H7 (cell line): ENCODE measurements around the gene CORO2B. TPM values are rescaled to one million over a fixed set of nuclear protein-coding genes. Genes with fewer than 3 reads are reported as not detected.
"Not testable (repeated sequence)": the region's sequence is repeated elsewhere in the genome, so short reads cannot be mapped to it uniquely, and the experiment has no call there.

Experiments used
- DNase-seq: peaks from one replicate; pipeline ENCODE4 v3.0.0; 2012
- H3K27me3 ChIP-seq: 2 replicates; pipeline ENCODE4 v1.6.0; 2011; ENCODE audit warnings: mild to moderate bottlenecking, low read length; ENCODE audit not compliant: control insufficient read depth, insufficient read depth
- H3K36me3 ChIP-seq: replicated peaks from 2 replicates; pipeline ENCODE4 v1.5.1; 2011; ENCODE audit warnings: low read length; ENCODE audit not compliant: control insufficient read depth, insufficient read depth
- H3K4me3 ChIP-seq: 2 replicates; pipeline ENCODE4 v1.5.1; 2011; ENCODE audit warnings: low read depth, mild to moderate bottlenecking, control low read depth, low read length, moderate library complexity; ENCODE audit not compliant: insufficient read depth
- total RNA-seq: library from RNA; depleted of rRNA; stranded (reverse); fragments of >200 nt; shearing (Covaris generic); gene quantifications from 2 replicates; pipeline ENCODE4 v1.2.3, GENCODE V29; 2014

The CORO2B gene
- total RNA-seq, 1 experiment from 2014 or later: 5.4 TPM

GRCh38 chr15:68730976-68731897, 152.4 kb downstream of the CORO2B start:
- H3K4me3 ChIP-seq: no peak overlapping the region
- H3K36me3 ChIP-seq: no peaks in the 10 kb centered on the region
- no peaks in the 10 kb centered on the region; the same call in none of the 2 replicates for H3K27me3 ChIP-seq
- no peak for DNase-seq

- no peak overlapping the region for H3K4me3 ChIP-seq
- DNase-seq: no peak
These were observed 153.7 kb downstream of the CORO2B start for GRCh38 chr15:68732451-68732850.

GRCh38 chr15:68733666-68734065, 154.9 kb downstream of the CORO2B start:
- H3K27me3 ChIP-seq: no peaks in the 10 kb centered on the region; the same call in 1 of the 2 replicates
- no peak for DNase-seq
- H3K36me3 ChIP-seq: no peaks in the 10 kb centered on the region
- H3K4me3 ChIP-seq: no peak overlapping the region

More at GRCh38 chr15:68732451-68732850, 153.7 kb downstream of the CORO2B start:
- H3K36me3 ChIP-seq: no peaks in the 10 kb centered on the region
- no peaks in the 10 kb centered on the region; the same call in 1 of the 2 replicates for H3K27me3 ChIP-seq

GRCh38 chr15:68734352-68734751, 155.6 kb downstream of the CORO2B start:
- no peak for DNase-seq
- H3K27me3 ChIP-seq: no peaks in the 10 kb centered on the region; the same call in 1 of the 2 replicates
- H3K4me3 ChIP-seq: no peak overlapping the region
- no peaks in the 10 kb centered on the region for H3K36me3 ChIP-seq

GRCh38 chr15:68734881-68735280, 156.1 kb downstream of the CORO2B start:
- no peaks in the 10 kb centered on the region; the same call in 1 of the 2 replicates for H3K27me3 ChIP-seq
- no peaks in the 10 kb centered on the region for H3K36me3 ChIP-seq
- no peak for DNase-seq
- H3K4me3 ChIP-seq: no peak overlapping the region

GRCh38 chr15:68735610-68736009, 156.8 kb downstream of the CORO2B start:
- DNase-seq: no peak
- no peaks in the 10 kb centered on the region for H3K36me3 ChIP-seq
- no peak overlapping the region for H3K4me3 ChIP-seq
- no peaks in the 10 kb centered on the region; the same call in 1 of the 2 replicates for H3K27me3 ChIP-seq

- H3K4me3 ChIP-seq: no peak overlapping the region
- H3K27me3 ChIP-seq: no peaks in the 10 kb centered on the region
- no peak for DNase-seq
- H3K36me3 ChIP-seq: no peaks in the 10 kb centered on the region
These were observed 160.7 kb downstream of the CORO2B start for GRCh38 chr15:68739390-68740080.

- Histone ChIP-seq H3K4me3 (no peak overlapping the region), H3K36me3 (no peaks in the 10 kb centered on the region), H3K27me3 (no peaks in the 10 kb centered on the region)
- DNase-seq: no peak
These were observed 164.5 kb downstream of the CORO2B start for GRCh38 chr15:68743256-68743655.

- Histone ChIP-seq H3K36me3 (no peaks in the 10 kb centered on the region), H3K4me3 (no peak overlapping the region), H3K27me3 (no peaks in the 10 kb centered on the region)
- no peak for DNase-seq
These were observed 170.6 kb downstream of the CORO2B start for GRCh38 chr15:68749365-68749764.

- no peak for DNase-seq
- Histone ChIP-seq H3K4me3 (no peak overlapping the region), H3K36me3 (no peaks in the 10 kb centered on the region), H3K27me3 (no peaks in the 10 kb centered on the region)
These were observed 171.0 kb downstream of the CORO2B start for GRCh38 chr15:68749793-68750192.

GRCh38 chr15:68751622-68752021, 172.8 kb downstream of the CORO2B start:
- DNase-seq: no peak
- Histone ChIP-seq H3K4me3 (no peak overlapping the region), H3K27me3 (no peaks in the 10 kb centered on the region), H3K36me3 (no peaks in the 10 kb centered on the region)

GRCh38 chr15:68755731-68756130, 176.9 kb downstream of the CORO2B start:
- no peak overlapping the region for H3K4me3 ChIP-seq
- DNase-seq: no peak
- no peaks in the 10 kb centered on the region for H3K27me3 ChIP-seq
- no peaks in the 10 kb centered on the region for H3K36me3 ChIP-seq

GRCh38 chr15:68759982-68760579, 181.3 kb downstream of the CORO2B start:
- not testable (repeated sequence) for DNase-seq, H3K27me3 ChIP-seq

GRCh38 chr15:68763063-68763462, 184.3 kb downstream of the CORO2B start:
- Histone ChIP-seq H3K4me3 (no peak overlapping the region), H3K27me3 (no peaks in the 10 kb centered on the region), H3K36me3 (no peaks in the 10 kb centered on the region)
- no peak for DNase-seq

More at GRCh38 chr15:68759982-68760579, 181.3 kb downstream of the CORO2B start:
- not testable (repeated sequence) for H3K36me3 ChIP-seq, H3K4me3 ChIP-seq
